GM19099 (cell line): ENCODE measurements around the gene IFT57.

Experiments used
- POLR2A ChIP-seq: IDR thresholded peaks from 3 replicates; pipeline ENCODE4 v1.6.1; 2011; ENCODE audit warnings: low read depth; ENCODE audit not compliant: insufficient read length; ENCODE audit errors: extremely low read depth

IFT57 gene

GRCh38 chr3:108124337-108125152, 97.7 kb downstream of the IFT57 start:
- no peak for TF ChIP-seq POLR2A

GRCh38 chr3:108123326-108123725, 98.9 kb downstream of the IFT57 start:
- no peak for TF ChIP-seq POLR2A

- no peak for TF ChIP-seq POLR2A
Measured at GRCh38 chr3:108122276-108122675, 99.9 kb downstream of the IFT57 start.

- TF ChIP-seq POLR2A: no peak
Measured at GRCh38 chr3:108119398-108120104, 102.7 kb downstream of the IFT57 start.

GRCh38 chr3:108118038-108118768, 104.0 kb downstream of the IFT57 start:
- TF ChIP-seq POLR2A: no peak

- TF ChIP-seq POLR2A: no peak
Measured at GRCh38 chr3:108117241-108117775, 104.9 kb downstream of the IFT57 start.

GRCh38 chr3:108114423-108115065, 107.7 kb downstream of the IFT57 start:
- TF ChIP-seq POLR2A: no peak

- TF ChIP-seq POLR2A: no peak
Measured at GRCh38 chr3:108113975-108114374, 108.2 kb downstream of the IFT57 start.

GRCh38 chr3:108110934-108111333, 111.3 kb downstream of the IFT57 start:
- no peak for TF ChIP-seq POLR2A
